Activated CD8-positive, alpha-beta T cell treated with anti-CD3 and anti-CD28 coated beads for 36 hours (primary cell): ENCODE measurements around the gene OR52K2. TPM values are rescaled to one million over a fixed set of nuclear protein-coding genes. Genes with fewer than 3 reads are reported as not detected.

Source experiments
- ATAC-seq: fragments of 200-7000 bp; cut with Tn5 transposase; one replicate; pipeline ENCODE4 v1.10.0; 2021; ENCODE audit warnings: mild to moderate bottlenecking, moderate library complexity
- CTCF ChIA-PET: fragments of 350-600 bp; sonication (Branson Sonifier 250); formaldehyde crosslinking; loops from one replicate; lab custom pipeline; 2021; ENCODE audit warnings: antibody characterized with exemption; lab: Charles Lee
- POLR2A ChIA-PET: fragments of 350-600 bp; sonication (Branson Sonifier 250); formaldehyde crosslinking; loops from one replicate; lab custom pipeline; 2021; ENCODE audit warnings: antibody characterized with exemption; lab: Charles Lee
- DNase-seq: peaks from one replicate; pipeline ENCODE4 v3.0.0-alpha.2; 2020
- H3K27ac Mint-ChIP-seq: one replicate; pipeline ENCODE4 v1.8.0; 2021; ENCODE audit warnings: mild to moderate bottlenecking, mixed read lengths
- H3K27me3 Mint-ChIP-seq: one replicate; pipeline ENCODE4 v1.8.0; 2021; ENCODE audit warnings: mixed read lengths
- H3K36me3 Mint-ChIP-seq: one replicate; pipeline ENCODE4 v1.8.0; 2021; ENCODE audit warnings: low read depth, mixed read lengths
- H3K4me1 Mint-ChIP-seq: one replicate; pipeline ENCODE4 v1.8.0; 2021; ENCODE audit warnings: low read depth, mixed read lengths
- H3K4me3 Mint-ChIP-seq: one replicate; pipeline ENCODE4 v1.8.0; 2021; ENCODE audit warnings: mild to moderate bottlenecking, moderate library complexity, mixed read lengths
- H3K9me3 Mint-ChIP-seq: one replicate; pipeline ENCODE4 v1.8.0; 2021; ENCODE audit warnings: mixed read lengths
- CTCF ChIP-seq: fragments of 200-600 bp; IDR thresholded peaks from one replicate; pipeline ENCODE4 v1.8.0; 2022; ENCODE audit warnings: antibody characterized with exemption, mild to moderate bottlenecking
- intact Hi-C: fragments of 100-400 bp; cut with micrococcal nuclease; formaldehyde crosslinking; loops from one replicate; pipeline ENCODE4 v1.10.0; 2022
- total RNA-seq, 2 experiments: library from RNA; stranded (reverse); gene quantifications; one replicate each; pipeline ENCODE4 v1.2.3, GENCODE V29; 2021

OR52K2 gene
- total RNA-seq, 2 experiments from 2014 or later = not detected

GRCh38 chr11:4454021-4454420 is 4.9 kb downstream of the OR52K2 start:
- Mint-ChIP-seq H3K36me3 (no peaks in the 10 kb centered on the region), H3K27me3 (peaks cover 4% of the 10 kb centered on the region), H3K27ac (no peak overlapping the region), H3K4me1 (no peaks in the 10 kb centered on the region), H3K9me3 (peaks cover 8% of the 10 kb centered on the region), H3K4me3 (no peak overlapping the region)
- intact Hi-C loops = no loop called here
- ChIA-PET POLR2A (no interaction called here), CTCF (no interaction called here)
- no peak for ATAC-seq
- no peak for DNase-seq
- no peak for TF ChIP-seq CTCF

- Mint-ChIP-seq H3K4me3 (no peak overlapping the region), H3K4me1 (no peaks in the 10 kb centered on the region), H3K27me3 (peaks cover 4% of the 10 kb centered on the region), H3K27ac (no peak overlapping the region), H3K9me3 (peaks cover 8% of the 10 kb centered on the region), H3K36me3 (no peaks in the 10 kb centered on the region)
- CTCF ChIA-PET = no interaction called here
- intact Hi-C loops = no loop called here
- DNase-seq (no peak), ATAC-seq (no peak)
- no peak for TF ChIP-seq CTCF
- POLR2A ChIA-PET = no interaction called here
Observed at GRCh38 chr11:4455419-4455818, 6.3 kb downstream of the OR52K2 start.

- Mint-ChIP-seq H3K9me3 (peaks cover 7% of the 10 kb centered on the region), H3K36me3 (no peaks in the 10 kb centered on the region), H3K4me3 (no peak overlapping the region), H3K4me1 (no peaks in the 10 kb centered on the region), H3K27me3 (peaks cover 9% of the 10 kb centered on the region), H3K27ac (no peak overlapping the region)
- DNase-seq (no peak), ATAC-seq (no peak)
- POLR2A ChIA-PET = no interaction called here
- CTCF ChIA-PET = no interaction called here
- no peak for TF ChIP-seq CTCF
- intact Hi-C loops = no loop called here
Observed at GRCh38 chr11:4459500-4459899, 10.4 kb downstream of the OR52K2 start.

DNA sequence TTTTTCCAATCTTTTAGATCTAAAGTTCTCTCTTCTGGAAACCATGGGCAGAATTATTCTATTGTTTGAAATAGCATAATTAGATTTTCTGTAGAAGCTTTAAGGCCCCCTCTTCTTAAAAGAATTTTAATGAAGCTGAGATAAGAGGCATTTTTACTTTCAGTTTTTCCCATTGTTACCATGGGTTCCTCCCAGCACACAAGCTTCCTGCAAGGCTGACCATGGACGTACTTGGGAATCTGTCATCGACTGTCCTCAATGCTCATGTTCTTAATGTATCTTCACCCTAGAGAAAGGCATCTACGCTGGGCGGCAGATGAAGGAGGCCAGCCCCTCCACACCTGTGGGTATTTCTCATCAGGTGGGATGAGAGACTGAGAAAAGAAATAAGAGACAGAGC is 11.1 kb downstream of the OR52K2 start:
- ATAC-seq = no peak
- intact Hi-C loops = no loop called here
- TF ChIP-seq CTCF = no peak
- H3K4me3 Mint-ChIP-seq = no peak overlapping the region
- no peak for DNase-seq
- H3K27me3 Mint-ChIP-seq = peaks cover 9% of the 10 kb centered on the region
- no peaks in the 10 kb centered on the region for H3K4me1 Mint-ChIP-seq
- peaks cover 6% of the 10 kb centered on the region for H3K9me3 Mint-ChIP-seq
- no peak overlapping the region for H3K27ac Mint-ChIP-seq
- CTCF ChIA-PET = no interaction called here
- POLR2A ChIA-PET = no interaction called here
- H3K36me3 Mint-ChIP-seq = no peaks in the 10 kb centered on the region

- ATAC-seq (no peak), DNase-seq (no peak)
- TF ChIP-seq CTCF = no peak
- Mint-ChIP-seq H3K9me3 (peaks cover 6% of the 10 kb centered on the region), H3K4me1 (no peaks in the 10 kb centered on the region), H3K4me3 (no peak overlapping the region), H3K27ac (no peak overlapping the region), H3K27me3 (peaks cover 8% of the 10 kb centered on the region), H3K36me3 (no peaks in the 10 kb centered on the region)
- ChIA-PET POLR2A (no interaction called here), CTCF (no interaction called here)
- intact Hi-C loops = no loop called here
Observed at GRCh38 chr11:4464216-4465159, 15.4 kb downstream of the OR52K2 start.
